Astrocyte of the hippocampus (primary cell): ENCODE data around the gene JSRP1.
"Not testable (repeated sequence)": the region's sequence is repeated elsewhere in the genome, so short reads cannot be mapped to it uniquely, and the experiment has no call there.

Source experiments
- DNase-seq: peaks from one replicate; pipeline ENCODE4 v3.0.0; 2011; ENCODE audit warnings: low read depth, low spot score

Gene JSRP1

DNA sequence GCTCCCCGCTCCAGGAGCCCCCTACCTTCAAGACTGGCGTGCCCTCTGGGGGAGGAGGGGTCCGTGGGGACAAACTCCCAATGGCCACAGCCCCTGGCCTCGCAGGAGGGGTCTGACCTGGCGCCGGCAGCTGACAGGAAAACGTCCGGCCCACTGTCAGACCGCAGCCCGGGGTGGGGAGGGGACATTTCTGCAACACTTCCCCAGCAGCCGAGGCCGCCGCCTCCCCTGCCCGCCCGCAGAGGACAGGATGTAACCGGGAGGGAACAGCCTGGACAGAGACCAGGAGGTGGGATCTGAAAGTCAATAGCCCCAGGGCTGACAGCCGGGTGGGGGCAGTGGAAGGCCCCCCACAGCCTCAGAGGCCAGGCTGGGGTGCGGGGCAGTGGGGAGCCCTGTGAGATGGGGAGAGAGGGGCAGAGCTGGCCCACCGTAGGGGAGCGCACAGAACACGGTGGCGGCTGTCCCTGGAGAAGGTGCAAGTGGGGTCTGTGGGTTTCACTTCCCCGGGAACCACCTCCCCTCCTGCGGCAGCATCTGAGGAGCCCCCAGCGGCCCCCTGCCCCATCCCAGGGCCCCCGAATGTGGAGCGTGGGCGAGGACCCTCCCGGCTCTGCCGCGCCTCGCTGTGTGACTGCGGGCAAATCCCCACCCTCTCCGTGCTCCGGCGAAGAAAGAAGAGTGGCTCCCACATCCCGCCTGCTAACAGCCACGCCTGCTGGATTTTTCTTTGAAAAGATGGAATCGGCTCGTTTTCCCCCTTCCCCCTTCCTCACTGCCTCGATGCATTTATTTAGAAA, 26.0 kb upstream of the JSRP1 start, which contains the start of gene PEAK3:
Gene PEAK3 (minus strand): TSS at position 114 of the 800 bp plus-strand sequence. CDS start 1,244 bp downstream, outside the sequence.
- peak; percentile 74 for DNase-seq

GRCh38 chr19:2281265-2282061, 25.2 kb upstream of the JSRP1 start:
- DNase-seq = not testable (repeated sequence)

DNA sequence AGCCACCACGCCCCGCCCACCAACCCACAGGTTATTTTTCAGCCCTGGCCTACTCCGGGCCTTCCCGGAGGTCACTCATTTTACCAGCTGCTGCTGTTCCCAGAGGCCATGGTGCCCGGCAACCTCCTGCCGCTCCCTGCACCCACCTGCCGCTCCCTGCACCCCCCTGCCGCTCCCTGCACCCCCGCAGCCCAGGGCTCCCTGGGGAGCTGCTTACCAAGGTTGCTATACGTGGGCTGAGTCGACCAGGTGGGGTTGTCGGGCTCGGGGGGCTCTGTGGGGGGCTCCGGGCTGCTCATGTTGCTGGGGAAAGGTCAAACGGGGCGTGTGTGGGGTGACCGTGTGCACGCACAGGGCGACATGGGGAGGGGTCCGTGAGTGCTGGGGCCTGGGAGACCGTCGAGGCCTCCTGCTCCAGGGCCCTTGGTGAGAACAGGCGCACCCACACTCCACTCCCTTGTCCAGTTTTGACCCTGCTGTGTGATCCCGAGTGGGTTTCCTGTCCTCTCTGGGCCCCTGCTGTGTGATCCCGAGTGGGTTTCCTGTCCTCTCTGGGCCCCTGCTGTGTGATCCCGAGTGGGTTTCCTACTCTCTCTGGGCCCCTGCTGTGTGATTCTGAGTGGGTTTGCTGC, 24.5 kb upstream of the JSRP1 start:
- DNase-seq = no peak

DNA sequence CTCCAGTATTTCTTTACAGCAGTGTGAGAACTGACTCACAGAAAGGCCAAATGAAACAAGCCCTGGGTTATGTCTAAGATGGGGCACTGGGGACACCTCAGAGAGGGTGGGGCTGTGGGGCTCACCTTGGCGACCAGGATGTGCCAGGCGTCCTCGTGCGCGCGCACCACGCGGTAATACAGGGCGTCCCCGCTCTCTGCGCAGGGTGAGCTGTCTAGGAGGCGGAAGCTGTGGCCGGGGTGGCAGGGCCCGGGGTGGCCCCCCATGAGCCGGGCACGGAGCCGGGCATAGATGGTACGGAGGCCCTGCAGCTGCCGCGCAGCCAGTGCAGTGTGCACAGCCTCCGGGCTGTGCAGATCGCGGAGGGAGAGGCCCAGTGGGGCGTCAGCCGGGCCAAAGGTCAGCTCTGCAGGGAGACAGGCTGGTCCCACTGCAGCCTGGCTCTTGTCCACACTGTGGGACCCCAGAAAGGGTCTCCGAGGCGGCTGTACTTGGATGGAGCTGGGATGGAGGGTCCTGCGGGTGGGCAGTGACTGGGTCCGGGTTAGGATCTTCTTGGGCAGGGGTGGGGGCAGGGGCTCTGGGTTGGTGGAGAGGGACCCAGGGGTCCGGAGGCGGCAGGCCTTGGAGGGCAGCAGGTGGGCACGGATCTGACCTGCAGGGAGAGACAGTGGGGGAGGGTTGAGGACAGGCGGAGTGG, 22.4 kb upstream of the JSRP1 start:
- DNase-seq = no peak

DNA sequence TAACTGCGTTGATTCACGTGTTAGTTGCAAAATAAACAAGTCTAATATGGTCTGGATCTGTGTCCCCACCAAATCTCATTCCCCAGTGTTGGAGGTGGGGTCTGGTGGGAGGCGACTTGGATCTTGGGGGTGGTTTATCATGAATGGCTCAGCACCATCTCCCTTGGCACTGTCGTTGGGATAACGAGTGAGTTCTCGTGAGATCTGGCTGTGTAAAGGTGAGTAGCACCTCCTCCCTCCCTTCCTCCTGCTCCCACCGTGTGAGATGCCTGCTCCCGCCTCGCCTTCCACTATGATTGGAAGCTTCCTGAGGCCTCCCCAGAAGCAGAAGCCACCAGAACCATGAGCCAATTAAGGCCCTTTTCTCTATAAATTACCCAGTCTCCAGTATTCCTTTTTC, 20.9 kb upstream of the JSRP1 start:
- DNase-seq = no peak

- no peak for DNase-seq
Measured at GRCh38 chr19:2276429-2276986, 20.3 kb upstream of the JSRP1 start.

DNA sequence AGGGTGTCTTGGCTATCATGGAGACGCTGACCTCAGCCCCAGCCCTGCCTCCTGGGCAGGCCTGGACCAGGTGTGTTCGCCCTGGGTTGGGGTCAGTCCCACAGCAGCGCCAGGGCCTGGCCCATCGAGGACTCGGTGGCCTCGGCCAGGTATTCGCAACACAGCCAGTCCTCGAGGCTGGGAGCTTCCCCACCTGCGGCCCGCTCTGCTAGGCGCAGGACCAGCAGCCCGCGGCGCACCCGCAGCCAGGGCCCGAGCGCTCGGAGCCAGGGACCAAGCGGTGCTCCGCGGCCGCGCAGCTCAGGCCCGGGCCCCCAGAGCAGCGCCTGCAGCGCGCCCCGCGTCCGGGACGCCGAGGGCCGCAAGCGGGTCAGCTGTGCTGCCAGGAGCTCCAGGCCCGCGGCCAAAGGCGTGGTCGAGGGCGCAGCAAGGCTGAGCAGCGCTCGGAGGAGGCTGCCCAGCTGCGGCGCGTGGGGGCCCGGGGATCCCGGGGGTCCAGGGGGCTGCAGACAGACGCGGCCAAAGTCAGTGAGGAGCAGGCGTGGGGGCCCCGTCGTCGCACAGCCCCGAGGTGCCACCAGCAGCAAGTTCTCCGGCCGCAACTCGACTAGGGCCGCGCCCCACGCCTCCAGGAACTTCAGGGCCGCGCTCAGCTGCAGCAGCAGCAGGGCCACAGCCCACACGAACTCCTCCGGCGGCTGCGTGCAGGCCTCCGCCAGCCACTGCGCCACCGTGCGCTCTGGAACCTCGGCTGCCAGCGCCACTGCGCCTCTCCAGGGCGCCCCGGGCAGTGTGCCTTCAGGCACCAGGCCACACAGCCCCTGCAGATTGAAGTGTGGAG, 19.6 kb upstream of the JSRP1 start:
- DNase-seq = no peak

DNA sequence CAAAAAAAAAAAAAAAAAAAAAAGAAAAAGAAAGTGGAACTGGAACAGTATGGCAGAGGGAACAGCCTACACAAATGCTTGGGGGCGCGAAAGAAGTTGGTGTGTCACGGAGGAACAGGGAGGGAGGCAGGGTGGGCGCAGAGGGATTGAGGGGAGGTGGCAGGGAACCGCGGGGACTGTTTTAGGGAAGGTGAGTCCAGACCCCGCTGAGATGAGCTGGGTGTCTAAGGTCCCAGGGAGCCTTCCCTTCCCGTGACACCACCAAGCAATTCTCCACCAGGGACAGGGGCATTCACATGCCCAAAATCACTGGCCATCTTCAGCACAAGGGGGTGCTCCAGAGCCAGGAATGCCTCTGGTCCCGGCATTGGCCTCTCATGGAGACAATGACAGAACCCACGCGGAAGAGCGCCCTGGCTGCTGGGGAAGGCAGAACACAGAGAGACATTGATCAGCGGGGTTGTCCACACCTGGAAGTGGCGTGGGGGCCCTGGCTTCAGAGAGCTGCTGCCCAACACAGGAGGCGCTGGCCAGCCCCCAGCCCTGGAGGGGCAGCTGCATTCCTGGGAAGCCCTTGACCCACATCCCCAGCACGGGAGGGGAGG, 18.8 kb upstream of the JSRP1 start:
- peak; percentile 82 for DNase-seq

DNA sequence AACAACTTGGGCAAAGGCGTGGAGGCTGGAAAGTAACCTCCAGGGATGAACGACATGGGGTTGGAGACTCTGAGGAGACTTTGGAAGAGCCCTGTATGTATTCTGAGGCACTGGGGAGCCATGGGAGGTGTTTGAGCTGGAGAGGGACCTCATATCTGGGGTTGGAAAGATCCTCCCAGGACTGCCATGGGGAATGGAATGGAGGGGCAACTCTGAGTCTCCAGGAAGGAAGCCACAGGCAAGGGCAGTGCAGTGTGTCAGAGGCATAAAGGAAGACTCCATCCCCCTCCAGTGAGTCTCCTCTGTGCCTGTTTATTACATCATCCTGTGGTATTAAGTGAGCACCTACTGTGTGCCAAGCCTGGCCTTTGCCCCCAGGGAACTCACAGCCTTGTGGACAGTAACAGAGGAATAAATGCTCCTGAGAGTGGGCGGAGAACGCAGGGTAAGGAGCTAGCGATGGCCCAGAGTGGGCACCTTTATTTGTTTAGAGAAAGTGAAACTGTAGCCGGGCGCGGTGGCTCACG, 18.0 kb upstream of the JSRP1 start:
- no peak for DNase-seq

GRCh38 chr19:2273356-2274184, 17.4 kb upstream of the JSRP1 start:
- DNase-seq = peak; percentile 86

GRCh38 chr19:2271234-2272103, 15.3 kb upstream of the JSRP1 start:
- peak; percentile 68 for DNase-seq

DNA sequence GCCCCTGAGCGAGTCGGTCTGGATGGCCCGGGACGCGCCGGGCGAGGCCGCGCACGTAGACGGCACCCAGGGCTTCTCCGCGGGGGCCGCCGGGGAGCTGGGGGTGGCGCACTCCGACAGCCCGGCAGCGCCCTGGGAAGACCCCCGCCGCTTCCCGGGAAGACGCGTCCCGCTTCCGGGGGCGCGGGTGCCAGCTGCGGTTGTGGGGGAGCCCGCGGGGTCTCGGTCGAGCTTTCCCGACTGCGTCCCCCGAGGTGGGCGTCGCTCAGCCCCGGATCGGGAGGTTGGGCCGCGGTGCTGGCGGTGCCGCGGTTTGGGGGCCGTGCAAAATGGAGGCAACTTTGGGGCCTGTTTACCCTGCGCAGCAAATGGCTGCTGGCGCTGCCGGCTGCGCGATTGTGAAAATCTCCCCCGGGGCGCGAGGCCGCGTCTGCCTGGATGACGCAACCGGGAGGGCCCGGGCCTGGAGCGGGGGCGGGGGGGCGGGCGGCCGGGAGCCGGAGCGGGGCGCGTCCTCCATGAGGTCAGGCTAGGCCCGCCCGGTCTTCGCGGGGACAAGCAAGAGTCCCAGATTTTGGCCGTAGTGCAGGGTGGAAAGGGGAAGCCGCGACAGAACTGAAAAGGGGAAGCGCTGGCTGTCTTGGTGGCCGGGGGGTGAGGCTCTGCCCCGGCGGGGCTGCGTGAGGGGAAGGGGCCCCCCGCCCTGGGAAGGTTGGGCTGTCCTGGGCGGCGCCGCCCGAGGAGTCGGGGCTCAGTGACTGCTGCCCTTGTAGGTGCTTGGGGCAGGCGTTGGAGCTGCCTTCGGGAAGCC, 14.4 kb upstream of the JSRP1 start:
- DNase-seq = peak; percentile 92

GRCh38 chr19:2270157-2270422, 13.9 kb upstream of the JSRP1 start:
- peak; percentile 43 for DNase-seq

DNA sequence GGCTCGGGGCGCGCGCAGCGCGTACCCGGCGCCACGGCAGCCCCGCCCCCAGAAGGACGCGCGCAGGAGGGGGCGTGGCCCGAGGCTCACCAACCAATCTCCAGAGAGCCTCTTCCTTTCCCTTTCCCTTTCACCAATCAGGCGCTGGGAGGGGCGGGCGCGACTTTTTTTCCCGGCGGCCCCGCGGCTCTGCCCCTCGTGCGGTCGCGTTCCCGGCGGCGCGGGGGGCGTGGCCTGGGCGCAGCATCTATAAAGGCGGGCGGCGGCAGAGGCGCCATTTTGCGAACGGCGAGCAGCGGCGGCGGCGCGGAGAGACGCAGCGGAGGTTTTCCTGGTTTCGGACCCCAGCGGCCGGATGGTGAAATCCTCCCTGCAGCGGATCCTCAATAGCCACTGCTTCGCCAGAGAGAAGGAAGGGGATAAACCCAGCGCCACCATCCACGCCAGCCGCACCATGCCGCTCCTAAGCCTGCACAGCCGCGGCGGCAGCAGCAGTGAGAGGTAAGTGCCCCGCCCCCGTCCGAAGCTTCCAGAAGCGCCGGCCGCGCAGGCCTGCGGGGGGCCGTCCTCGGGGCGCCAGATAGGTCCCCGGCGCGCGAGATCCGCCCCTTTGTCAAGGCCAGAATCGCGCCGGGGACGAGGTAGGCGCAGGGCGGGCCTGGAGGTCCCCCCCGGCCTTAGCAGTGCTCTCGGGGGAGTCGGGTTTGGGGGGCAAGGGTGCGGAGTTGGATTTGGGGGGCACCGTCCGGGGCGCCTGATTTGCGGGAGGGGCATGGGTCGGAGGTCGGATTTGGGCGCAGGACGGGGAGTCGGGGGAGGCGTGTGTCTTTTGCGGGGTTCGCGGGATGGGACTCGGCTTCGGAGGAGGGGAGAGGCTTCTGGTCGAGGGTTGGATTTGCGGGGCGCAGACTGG, 13.3 kb upstream of the JSRP1 start:
- DNase-seq = peak; percentile 99

DNA sequence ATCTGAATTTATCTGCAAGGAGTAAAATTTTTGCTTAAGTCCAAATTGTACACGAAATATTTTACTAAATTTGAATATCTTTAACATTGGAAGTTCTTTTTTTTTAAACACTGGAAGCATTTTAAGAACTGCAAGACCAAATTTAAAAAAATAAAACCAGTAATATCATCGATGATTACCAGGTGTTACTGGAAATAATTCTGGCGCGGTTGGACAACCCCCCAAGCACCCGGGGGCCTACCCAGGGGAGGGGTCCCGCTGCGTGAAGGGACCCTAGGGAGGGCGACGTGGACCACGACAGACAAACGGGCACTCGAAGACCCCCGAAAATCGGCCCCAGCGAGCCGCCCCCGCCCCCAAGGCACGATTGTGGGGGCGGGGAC, 12.6 kb upstream of the JSRP1 start:
- DNase-seq = no peak

DNA sequence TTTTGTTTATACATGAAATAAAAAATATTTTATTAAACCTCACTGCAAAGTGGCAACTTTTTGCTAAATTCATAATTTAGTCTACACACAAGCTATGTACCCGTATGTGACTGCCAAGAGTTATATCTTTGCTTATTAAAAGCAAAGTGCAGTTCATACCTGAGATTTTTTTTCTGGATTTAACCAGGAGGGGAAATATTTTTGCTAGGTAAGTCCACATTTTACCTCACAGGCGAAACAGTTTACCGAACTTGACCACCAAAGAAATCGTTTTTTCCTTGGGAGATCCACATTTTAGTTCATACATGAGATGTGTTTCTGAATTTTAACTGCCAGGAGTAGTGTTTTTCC, 12.2 kb upstream of the JSRP1 start:
- no peak for DNase-seq
